ENCODE results near the gene KCNIP3.

The KCNIP3 gene

DNA sequence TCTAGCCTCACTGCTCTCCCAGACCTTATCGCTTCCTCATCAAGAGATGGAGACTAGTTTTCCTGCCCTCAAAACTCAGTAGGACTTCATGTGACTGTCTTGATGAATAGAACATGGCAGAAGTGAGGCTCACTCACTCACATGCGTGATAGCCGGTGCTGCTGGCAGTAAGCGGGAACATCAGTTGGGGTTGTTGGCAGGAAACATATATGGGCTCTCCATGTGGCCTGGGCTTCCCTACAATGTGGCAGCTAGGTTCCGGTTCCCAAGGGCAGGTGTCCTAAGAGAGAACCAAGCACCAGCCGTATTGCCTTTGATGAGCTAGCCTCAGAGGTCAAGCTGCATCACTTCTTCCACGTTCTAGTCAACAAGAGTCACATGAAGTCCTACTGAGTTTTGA is 90.2 kb downstream of the KCNIP3 start:
- TF ChIP-seq ARNTL (CRISPR knock-in tag; IDR thresholded peaks at IDR 0.05; ENCODE audit: borderline replicate concordance, low read depth) = no peak
- no peak for TF ChIP-seq RARB (CRISPR knock-in tag; IDR thresholded peaks at IDR 0.05)
- no peak for TF ChIP-seq TOX (CRISPR knock-in tag; IDR thresholded peaks at IDR 0.05; ENCODE audit: borderline replicate concordance)
- TF ChIP-seq BACH2 (CRISPR knock-in tag; IDR thresholded peaks at IDR 0.05; ENCODE audit: borderline replicate concordance) = no peak
- TF ChIP-seq ISL1 (CRISPR knock-in tag; IDR thresholded peaks at IDR 0.05) = no peak
- no peak for TF ChIP-seq ZNF565 (CRISPR knock-in tag; conservative IDR thresholded peaks at IDR 0.05; ENCODE audit: low read depth)
- TF ChIP-seq, protein P1, sequence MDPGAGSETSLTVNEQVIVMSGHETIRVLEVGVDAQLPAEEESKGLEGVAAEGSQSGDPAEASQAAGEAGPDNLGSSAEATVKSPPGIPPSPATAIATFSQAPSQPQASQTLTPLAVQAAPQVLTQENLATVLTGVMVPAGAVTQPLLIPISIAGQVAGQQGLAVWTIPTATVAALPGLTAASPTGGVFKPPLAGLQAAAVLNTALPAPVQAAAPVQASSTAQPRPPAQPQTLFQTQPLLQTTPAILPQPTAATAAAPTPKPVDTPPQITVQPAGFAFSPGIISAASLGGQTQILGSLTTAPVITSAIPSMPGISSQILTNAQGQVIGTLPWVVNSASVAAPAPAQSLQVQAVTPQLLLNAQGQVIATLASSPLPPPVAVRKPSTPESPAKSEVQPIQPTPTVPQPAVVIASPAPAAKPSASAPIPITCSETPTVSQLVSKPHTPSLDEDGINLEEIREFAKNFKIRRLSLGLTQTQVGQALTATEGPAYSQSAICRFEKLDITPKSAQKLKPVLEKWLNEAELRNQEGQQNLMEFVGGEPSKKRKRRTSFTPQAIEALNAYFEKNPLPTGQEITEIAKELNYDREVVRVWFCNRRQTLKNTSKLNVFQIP (CRISPR knock-in tag; IDR thresholded peaks at IDR 0.05; ENCODE audit: borderline replicate concordance, low read depth) = no peak
- TF ChIP-seq ZNF70 (CRISPR knock-in tag; IDR thresholded peaks at IDR 0.05) = no peak
- TF ChIP-seq PPARA (CRISPR knock-in tag; IDR thresholded peaks at IDR 0.05; ENCODE audit: borderline replicate concordance) = no peak
- TF ChIP-seq, protein P2, sequence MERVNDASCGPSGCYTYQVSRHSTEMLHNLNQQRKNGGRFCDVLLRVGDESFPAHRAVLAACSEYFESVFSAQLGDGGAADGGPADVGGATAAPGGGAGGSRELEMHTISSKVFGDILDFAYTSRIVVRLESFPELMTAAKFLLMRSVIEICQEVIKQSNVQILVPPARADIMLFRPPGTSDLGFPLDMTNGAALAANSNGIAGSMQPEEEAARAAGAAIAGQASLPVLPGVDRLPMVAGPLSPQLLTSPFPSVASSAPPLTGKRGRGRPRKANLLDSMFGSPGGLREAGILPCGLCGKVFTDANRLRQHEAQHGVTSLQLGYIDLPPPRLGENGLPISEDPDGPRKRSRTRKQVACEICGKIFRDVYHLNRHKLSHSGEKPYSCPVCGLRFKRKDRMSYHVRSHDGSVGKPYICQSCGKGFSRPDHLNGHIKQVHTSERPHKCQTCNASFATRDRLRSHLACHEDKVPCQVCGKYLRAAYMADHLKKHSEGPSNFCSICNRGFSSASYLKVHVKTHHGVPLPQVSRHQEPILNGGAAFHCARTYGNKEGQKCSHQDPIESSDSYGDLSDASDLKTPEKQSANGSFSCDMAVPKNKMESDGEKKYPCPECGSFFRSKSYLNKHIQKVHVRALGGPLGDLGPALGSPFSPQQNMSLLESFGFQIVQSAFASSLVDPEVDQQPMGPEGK (CRISPR knock-in tag; IDR thresholded peaks at IDR 0.05; ENCODE audit: borderline replicate concordance) = no peak
- TF ChIP-seq TCF4 (CRISPR knock-in tag; IDR thresholded peaks at IDR 0.05; ENCODE audit: borderline replicate concordance) = no peak
- no peak for TF ChIP-seq GLIS3 (CRISPR knock-in tag; IDR thresholded peaks at IDR 0.05)
- TF ChIP-seq OSR1 (CRISPR knock-in tag; IDR thresholded peaks at IDR 0.05) = no peak
- TF ChIP-seq, protein P3, sequence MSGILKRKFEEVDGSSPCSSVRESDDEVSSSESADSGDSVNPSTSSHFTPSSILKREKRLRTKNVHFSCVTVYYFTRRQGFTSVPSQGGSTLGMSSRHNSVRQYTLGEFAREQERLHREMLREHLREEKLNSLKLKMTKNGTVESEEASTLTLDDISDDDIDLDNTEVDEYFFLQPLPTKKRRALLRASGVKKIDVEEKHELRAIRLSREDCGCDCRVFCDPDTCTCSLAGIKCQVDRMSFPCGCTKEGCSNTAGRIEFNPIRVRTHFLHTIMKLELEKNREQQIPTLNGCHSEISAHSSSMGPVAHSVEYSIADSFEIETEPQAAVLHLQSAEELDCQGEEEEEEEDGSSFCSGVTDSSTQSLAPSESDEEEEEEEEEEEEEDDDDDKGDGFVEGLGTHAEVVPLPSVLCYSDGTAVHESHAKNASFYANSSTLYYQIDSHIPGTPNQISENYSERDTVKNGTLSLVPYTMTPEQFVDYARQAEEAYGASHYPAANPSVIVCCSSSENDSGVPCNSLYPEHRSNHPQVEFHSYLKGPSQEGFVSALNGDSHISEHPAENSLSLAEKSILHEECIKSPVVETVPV (CRISPR knock-in tag; IDR thresholded peaks at IDR 0.05) = no peak
- TF ChIP-seq CSDC2 (CRISPR knock-in tag; IDR thresholded peaks at IDR 0.05) = no peak
- ATAC-seq = no peak

DNA sequence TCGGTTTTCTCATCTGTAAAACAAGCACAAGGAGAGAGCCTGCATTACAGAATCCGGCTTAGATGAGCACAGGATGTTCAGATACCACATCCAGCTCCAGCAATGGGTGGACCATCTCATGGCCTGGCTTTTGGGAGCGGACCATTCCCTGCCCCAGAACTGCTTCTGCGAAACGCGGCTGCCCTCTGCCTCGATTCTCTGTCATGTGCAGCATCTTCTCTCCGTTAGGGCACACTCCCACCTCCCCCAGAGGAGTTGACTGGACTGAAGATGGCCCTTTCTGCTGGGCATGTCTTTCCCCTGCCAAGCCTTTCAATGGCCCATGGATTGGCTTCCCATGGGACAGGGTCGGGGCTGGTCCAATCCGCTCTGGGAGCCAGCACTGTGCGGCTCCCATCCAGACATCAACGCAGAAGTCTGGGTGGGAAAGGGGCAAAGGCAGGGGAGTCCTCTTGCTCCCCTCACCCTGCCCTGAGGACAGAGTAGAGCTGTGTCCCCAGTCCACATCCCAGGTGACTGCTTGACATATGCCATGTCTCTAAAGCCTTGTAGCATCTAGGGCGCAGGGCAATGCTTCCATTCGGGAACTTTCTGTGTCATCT is 91.0 kb downstream of the KCNIP3 start:
- TF ChIP-seq TCF4 (CRISPR knock-in tag; IDR thresholded peaks at IDR 0.05; ENCODE audit: borderline replicate concordance) (no peak), ZNF8 (CRISPR knock-in tag; IDR thresholded peaks at IDR 0.05) (no peak), ESRRG (CRISPR knock-in tag; IDR thresholded peaks at IDR 0.05) (no peak), BACH2 (CRISPR knock-in tag; IDR thresholded peaks at IDR 0.05; ENCODE audit: borderline replicate concordance) (no peak)
- TF ChIP-seq, protein P3 (CRISPR knock-in tag; IDR thresholded peaks at IDR 0.05) = no peak
- TF ChIP-seq, protein P4, sequence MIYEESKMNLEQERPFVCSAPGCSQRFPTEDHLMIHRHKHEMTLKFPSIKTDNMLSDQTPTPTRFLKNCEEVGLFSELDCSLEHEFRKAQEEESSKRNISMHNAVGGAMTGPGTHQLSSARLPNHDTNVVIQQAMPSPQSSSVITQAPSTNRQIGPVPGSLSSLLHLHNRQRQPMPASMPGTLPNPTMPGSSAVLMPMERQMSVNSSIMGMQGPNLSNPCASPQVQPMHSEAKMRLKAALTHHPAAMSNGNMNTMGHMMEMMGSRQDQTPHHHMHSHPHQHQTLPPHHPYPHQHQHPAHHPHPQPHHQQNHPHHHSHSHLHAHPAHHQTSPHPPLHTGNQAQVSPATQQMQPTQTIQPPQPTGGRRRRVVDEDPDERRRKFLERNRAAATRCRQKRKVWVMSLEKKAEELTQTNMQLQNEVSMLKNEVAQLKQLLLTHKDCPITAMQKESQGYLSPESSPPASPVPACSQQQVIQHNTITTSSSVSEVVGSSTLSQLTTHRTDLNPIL (CRISPR knock-in tag; IDR thresholded peaks at IDR 0.05; ENCODE audit: low read depth) = no peak
- no peak for ATAC-seq

DNA sequence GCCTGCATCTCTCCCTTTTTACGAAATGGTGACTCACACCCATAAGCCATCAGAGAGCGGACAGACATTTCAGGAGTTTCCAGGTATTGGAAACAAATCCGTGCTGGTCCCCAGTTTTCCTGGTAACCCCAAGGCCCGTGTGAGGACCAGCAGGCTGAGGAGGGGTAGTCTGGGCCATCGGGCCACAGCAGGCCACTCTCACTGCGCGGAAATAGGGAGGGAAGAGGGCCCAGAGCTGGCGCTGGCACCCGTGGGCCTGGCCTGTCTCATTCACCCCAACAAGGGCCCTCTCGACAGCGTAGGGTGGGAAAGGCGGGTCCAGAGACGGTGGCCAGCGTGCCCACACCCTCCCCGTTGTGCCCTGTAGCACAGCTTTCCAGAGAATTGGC is 91.7 kb downstream of the KCNIP3 start:
- ATAC-seq = peak; percentile 66
- TF ChIP-seq SNAI2 (CRISPR knock-in tag; IDR thresholded peaks at IDR 0.05) (no peak), ZNF565 (CRISPR knock-in tag; conservative IDR thresholded peaks at IDR 0.05; ENCODE audit: low read depth) (no peak), ZFP3 (CRISPR knock-in tag; IDR thresholded peaks at IDR 0.05) (no peak), GLIS3 (CRISPR knock-in tag; IDR thresholded peaks at IDR 0.05) (no peak), TCF4 (CRISPR knock-in tag; IDR thresholded peaks at IDR 0.05; ENCODE audit: borderline replicate concordance) (no peak), ZNF70 (CRISPR knock-in tag; IDR thresholded peaks at IDR 0.05) (no peak), ARNTL (CRISPR knock-in tag; IDR thresholded peaks at IDR 0.05; ENCODE audit: borderline replicate concordance, low read depth) (no peak), RARB (CRISPR knock-in tag; IDR thresholded peaks at IDR 0.05) (no peak), PPARA (CRISPR knock-in tag; IDR thresholded peaks at IDR 0.05; ENCODE audit: borderline replicate concordance) (no peak), ISL1 (CRISPR knock-in tag; IDR thresholded peaks at IDR 0.05) (no peak), BACH2 (CRISPR knock-in tag; IDR thresholded peaks at IDR 0.05; ENCODE audit: borderline replicate concordance) (no peak), CSDC2 (CRISPR knock-in tag; IDR thresholded peaks at IDR 0.05) (no peak), OSR1 (CRISPR knock-in tag; IDR thresholded peaks at IDR 0.05) (no peak), ZC3H10 (CRISPR knock-in tag; IDR thresholded peaks at IDR 0.05) (no peak)
- TF ChIP-seq, protein P5, sequence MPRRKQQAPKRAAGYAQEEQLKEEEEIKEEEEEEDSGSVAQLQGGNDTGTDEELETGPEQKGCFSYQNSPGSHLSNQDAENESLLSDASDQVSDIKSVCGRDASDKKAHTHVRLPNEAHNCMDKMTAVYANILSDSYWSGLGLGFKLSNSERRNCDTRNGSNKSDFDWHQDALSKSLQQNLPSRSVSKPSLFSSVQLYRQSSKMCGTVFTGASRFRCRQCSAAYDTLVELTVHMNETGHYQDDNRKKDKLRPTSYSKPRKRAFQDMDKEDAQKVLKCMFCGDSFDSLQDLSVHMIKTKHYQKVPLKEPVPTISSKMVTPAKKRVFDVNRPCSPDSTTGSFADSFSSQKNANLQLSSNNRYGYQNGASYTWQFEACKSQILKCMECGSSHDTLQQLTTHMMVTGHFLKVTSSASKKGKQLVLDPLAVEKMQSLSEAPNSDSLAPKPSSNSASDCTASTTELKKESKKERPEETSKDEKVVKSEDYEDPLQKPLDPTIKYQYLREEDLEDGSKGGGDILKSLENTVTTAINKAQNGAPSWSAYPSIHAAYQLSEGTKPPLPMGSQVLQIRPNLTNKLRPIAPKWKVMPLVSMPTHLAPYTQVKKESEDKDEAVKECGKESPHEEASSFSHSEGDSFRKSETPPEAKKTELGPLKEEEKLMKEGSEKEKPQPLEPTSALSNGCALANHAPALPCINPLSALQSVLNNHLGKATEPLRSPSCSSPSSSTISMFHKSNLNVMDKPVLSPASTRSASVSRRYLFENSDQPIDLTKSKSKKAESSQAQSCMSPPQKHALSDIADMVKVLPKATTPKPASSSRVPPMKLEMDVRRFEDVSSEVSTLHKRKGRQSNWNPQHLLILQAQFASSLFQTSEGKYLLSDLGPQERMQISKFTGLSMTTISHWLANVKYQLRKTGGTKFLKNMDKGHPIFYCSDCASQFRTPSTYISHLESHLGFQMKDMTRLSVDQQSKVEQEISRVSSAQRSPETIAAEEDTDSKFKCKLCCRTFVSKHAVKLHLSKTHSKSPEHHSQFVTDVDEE (CRISPR knock-in tag; IDR thresholded peaks at IDR 0.05) = no peak
- TF ChIP-seq, protein P3 (CRISPR knock-in tag; IDR thresholded peaks at IDR 0.05) = no peak
- TF ChIP-seq, protein P4 (CRISPR knock-in tag; IDR thresholded peaks at IDR 0.05; ENCODE audit: low read depth) = no peak
